ENCODE data around the gene PCSK6.
A peak's percentile ranks its signal among the peaks of the same experiment; 100 is the strongest.

- TF ChIP-seq CREB1 (IDR thresholded peaks at IDR 0.05; ENCODE audit: low read depth) (no peak), TEAD4 (IDR thresholded peaks at IDR 0.05) (no peak), TCF12 (IDR thresholded peaks at IDR 0.05; ENCODE audit: low read depth) (no peak), NFIC (IDR thresholded peaks at IDR 0.05) (no peak), EP300 (IDR thresholded peaks at IDR 0.05; ENCODE audit: borderline replicate concordance) (no peak)
- TF ChIP-seq, protein P1, sequence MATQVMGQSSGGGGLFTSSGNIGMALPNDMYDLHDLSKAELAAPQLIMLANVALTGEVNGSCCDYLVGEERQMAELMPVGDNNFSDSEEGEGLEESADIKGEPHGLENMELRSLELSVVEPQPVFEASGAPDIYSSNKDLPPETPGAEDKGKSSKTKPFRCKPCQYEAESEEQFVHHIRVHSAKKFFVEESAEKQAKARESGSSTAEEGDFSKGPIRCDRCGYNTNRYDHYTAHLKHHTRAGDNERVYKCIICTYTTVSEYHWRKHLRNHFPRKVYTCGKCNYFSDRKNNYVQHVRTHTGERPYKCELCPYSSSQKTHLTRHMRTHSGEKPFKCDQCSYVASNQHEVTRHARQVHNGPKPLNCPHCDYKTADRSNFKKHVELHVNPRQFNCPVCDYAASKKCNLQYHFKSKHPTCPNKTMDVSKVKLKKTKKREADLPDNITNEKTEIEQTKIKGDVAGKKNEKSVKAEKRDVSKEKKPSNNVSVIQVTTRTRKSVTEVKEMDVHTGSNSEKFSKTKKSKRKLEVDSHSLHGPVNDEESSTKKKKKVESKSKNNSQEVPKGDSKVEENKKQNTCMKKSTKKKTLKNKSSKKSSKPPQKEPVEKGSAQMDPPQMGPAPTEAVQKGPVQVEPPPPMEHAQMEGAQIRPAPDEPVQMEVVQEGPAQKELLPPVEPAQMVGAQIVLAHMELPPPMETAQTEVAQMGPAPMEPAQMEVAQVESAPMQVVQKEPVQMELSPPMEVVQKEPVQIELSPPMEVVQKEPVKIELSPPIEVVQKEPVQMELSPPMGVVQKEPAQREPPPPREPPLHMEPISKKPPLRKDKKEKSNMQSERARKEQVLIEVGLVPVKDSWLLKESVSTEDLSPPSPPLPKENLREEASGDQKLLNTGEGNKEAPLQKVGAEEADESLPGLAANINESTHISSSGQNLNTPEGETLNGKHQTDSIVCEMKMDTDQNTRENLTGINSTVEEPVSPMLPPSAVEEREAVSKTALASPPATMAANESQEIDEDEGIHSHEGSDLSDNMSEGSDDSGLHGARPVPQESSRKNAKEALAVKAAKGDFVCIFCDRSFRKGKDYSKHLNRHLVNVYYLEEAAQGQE (IDR thresholded peaks at IDR 0.05; ENCODE audit: low read depth), result peak; percentile 67
- TF ChIP-seq, protein P2, sequence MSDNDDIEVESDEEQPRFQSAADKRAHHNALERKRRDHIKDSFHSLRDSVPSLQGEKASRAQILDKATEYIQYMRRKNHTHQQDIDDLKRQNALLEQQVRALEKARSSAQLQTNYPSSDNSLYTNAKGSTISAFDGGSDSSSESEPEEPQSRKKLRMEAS (IDR thresholded peaks at IDR 0.05), result no peak
- TF ChIP-seq, protein P3, sequence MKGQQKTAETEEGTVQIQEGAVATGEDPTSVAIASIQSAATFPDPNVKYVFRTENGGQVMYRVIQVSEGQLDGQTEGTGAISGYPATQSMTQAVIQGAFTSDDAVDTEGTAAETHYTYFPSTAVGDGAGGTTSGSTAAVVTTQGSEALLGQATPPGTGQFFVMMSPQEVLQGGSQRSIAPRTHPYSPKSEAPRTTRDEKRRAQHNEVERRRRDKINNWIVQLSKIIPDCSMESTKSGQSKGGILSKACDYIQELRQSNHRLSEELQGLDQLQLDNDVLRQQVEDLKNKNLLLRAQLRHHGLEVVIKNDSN (IDR thresholded peaks at IDR 0.05), result no peak
Observed at GRCh38 chr15:101318839-101319238, 170.7 kb downstream of the PCSK6 start.

Data from Ishikawa (cell line).